PFSK-1 (cell line): ENCODE results near the gene TIAM2.

Source experiments
- FOXP2 ChIP-seq: optimal IDR thresholded peaks from 2 replicates; pipeline ENCODE3; 2011; ENCODE audit warnings: borderline replicate concordance, control low read depth, inconsistent platforms; ENCODE audit not compliant: insufficient read depth; ENCODE audit errors: extremely low read length, extremely low read depth
- POLR2AphosphoS5 ChIP-seq: IDR thresholded peaks from 2 replicates; pipeline ENCODE4 v1.6.1; 2012; ENCODE audit warnings: low read depth, mild to moderate bottlenecking, control low read depth, low read length, moderate library complexity
- REST ChIP-seq, 2 experiments: IDR thresholded peaks; 2 replicates each; pipeline versions ENCODE4 v1.6.1 to v1.8.0; 2011 to 2012; ENCODE audit warnings: low read depth in 2 of 2, low read length in 2 of 2, control low read depth in 1 of 2, inconsistent platforms in 1 of 2, mild to moderate bottlenecking in 1 of 2, moderate library complexity in 1 of 2; ENCODE audit not compliant: insufficient read depth in 1 of 2
- SIN3A ChIP-seq: IDR thresholded peaks from 2 replicates; pipeline ENCODE4 v1.6.1; 2012; ENCODE audit warnings: mild to moderate bottlenecking, low read length, moderate library complexity, borderline replicate concordance; ENCODE audit not compliant: insufficient read depth
- TAF1 ChIP-seq: IDR thresholded peaks from 2 replicates; pipeline ENCODE4 v1.6.1; 2012; ENCODE audit warnings: low read length, control low read depth, borderline replicate concordance; ENCODE audit not compliant: insufficient read depth

TIAM2 gene

DNA sequence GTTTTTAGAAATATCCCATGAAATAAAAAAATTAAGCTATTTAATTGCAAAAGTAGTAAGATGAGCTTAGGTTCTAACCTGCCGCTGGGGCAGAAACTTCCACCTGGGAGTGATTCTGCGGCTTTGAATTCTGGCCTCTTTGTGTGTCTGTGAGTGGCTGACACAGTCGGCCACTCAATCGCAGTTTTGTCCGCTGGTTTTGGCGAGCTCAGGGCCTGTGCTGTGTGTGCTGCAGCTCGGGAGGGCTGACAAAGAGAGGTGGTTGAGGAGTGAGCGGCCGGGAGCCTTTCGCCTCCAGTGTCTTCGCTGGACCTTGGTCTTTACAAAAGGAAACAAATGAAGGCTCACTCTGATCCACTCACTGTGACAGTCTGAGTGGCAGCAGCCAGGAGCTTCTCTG, 128.4 kb downstream of the TIAM2 start:
- TF ChIP-seq POLR2AphosphoS5 (no peak), TAF1 (no peak), REST (IDR thresholded peaks at IDR 0.05; ENCODE audit: insufficient read depth in 1 of 2, low read depth in 2 of 2, low read length in 2 of 2) (no peak), FOXP2 (no peak), SIN3A (no peak)

GRCh38 chr6:155125906-155126305, 130.8 kb downstream of the TIAM2 start:
- TF ChIP-seq TAF1 (no peak), SIN3A (no peak), POLR2AphosphoS5 (no peak), FOXP2 (no peak), REST (IDR thresholded peaks at IDR 0.05; ENCODE audit: insufficient read depth in 1 of 2, low read depth in 2 of 2, low read length in 2 of 2) (no peak)

DNA sequence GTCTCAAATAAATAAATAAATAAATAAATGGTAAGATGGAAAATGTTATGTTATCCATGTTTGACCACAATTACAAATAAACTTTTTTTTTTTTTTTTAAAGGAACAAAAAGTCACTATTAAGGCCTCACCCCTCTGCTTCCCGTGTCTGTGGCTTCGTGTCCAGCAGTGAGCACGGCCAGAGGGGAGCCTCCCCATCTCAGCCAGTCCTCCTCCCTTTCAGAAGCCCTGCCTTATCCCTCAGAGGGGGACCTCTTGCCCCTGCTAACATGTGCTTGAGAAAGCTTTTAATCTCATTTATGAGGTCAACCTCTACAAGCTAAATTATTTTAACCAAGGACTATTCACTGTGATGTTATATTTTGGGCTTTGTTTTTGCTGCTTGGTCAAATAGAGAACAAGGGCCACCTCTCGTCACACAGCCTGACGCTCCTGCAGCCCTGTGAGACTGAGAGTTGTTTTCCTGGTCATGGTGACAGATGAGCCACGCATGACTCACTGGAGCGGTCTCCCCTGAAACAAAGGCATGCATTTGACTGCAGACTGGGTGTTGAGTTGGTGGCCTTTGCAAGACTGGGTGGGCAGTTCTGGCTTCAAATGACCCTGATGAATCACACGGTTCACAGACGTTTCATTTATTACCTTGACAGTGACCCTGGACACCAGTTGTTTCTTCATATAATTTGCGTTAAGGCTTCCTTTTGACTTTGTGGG, 131.8 kb downstream of the TIAM2 start:
- TF ChIP-seq FOXP2 (peak; percentile 43), POLR2AphosphoS5 (no peak)

DNA sequence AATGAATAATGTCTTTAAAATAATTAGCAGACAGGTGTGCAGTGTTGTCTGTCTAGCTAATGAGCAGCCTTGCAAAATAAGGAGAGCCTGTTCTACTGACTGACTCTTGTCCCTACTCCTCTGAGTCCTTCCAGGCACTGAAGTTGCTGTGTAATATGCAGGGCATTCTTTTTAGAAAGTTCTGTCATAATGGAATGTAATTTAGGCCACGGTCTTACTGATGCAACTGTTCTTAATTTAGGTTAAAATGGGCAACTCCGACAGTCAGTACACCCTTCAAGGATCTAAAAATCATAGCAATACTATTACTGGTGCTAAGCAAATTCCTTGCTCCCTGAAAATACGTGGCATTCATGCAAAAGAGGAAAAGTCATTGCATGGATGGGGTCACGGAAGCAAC, 133.9 kb downstream of the TIAM2 start:
- no peak for TF ChIP-seq SIN3A
- TF ChIP-seq FOXP2: no peak
- no peak for TF ChIP-seq POLR2AphosphoS5
- no peak for TF ChIP-seq REST (IDR thresholded peaks at IDR 0.05; ENCODE audit: insufficient read depth in 1 of 2, low read depth in 2 of 2, low read length in 2 of 2)
- TF ChIP-seq TAF1: no peak

GRCh38 chr6:155129744-155130143, 134.6 kb downstream of the TIAM2 start:
- TF ChIP-seq POLR2AphosphoS5: no peak
- TF ChIP-seq TAF1: no peak
- no peak for TF ChIP-seq FOXP2
- TF ChIP-seq REST (IDR thresholded peaks at IDR 0.05; ENCODE audit: insufficient read depth in 1 of 2, low read depth in 2 of 2, low read length in 2 of 2): no peak
- TF ChIP-seq SIN3A: no peak
